Keratinocyte (primary cell): Measurements from ENCODE around the gene FAM83G. TPM values are rescaled to one million over a fixed set of nuclear protein-coding genes. Genes with fewer than 3 reads are reported as not detected.
A peak's percentile ranks its signal among the peaks of the same experiment; 100 is the strongest.
"Not testable (repeated sequence)": the region's sequence is repeated elsewhere in the genome, so short reads cannot be mapped to it uniquely, and the experiment has no call there.

Experiments used
- DNase-seq: peaks from one replicate; pipeline ENCODE4 v3.0.0-alpha.2; 2011; ENCODE audit warnings: low read depth, missing footprints, low spot score
- FAIRE-seq: peaks from 2 replicates; lab custom pipeline; 2011; peaks lifted over from hg19 to GRCh38; lab: Jason Lieb, UNC
- H2AFZ ChIP-seq: 2 replicates; pipeline ENCODE4 v1.6.0; 2012; ENCODE audit warnings: low read length, control low read depth, inconsistent platforms; ENCODE audit not compliant: control insufficient read depth
- H3K27ac ChIP-seq: 2 replicates; pipeline ENCODE4 v1.5.1; 2011; ENCODE audit warnings: low read length; ENCODE audit not compliant: control insufficient read depth, insufficient read depth
- H3K27me3 ChIP-seq: 3 replicates; pipeline ENCODE4 v1.6.0; 2011; ENCODE audit warnings: low read length; ENCODE audit not compliant: control insufficient read depth, insufficient read depth; ENCODE audit errors: extremely low read depth
- H3K36me3 ChIP-seq, 2 experiments: 2 replicates in 1 of 2; 3 replicates in 1 of 2; pipeline ENCODE4 v1.5.1; 2011; ENCODE audit warnings: low read length in 2 of 2, mild to moderate bottlenecking in 1 of 2; ENCODE audit not compliant: control insufficient read depth in 2 of 2, insufficient read depth in 2 of 2; ENCODE audit errors: extremely low read depth in 1 of 2
- H3K4me1 ChIP-seq: 3 replicates; pipeline ENCODE4 v1.5.1; 2011; ENCODE audit warnings: low read length; ENCODE audit not compliant: control insufficient read depth, insufficient read depth; ENCODE audit errors: extremely low read depth
- H3K4me2 ChIP-seq: 3 replicates; pipeline ENCODE4 v1.6.0; 2011; ENCODE audit warnings: low read depth, low read length; ENCODE audit not compliant: control insufficient read depth, insufficient read depth; ENCODE audit errors: extremely low read depth
- H3K4me3 ChIP-seq, 3 experiments: fragments of 200-600 bp in 1 of 3; sonication (generic) in 1 of 3; 2 replicates in 2 of 3; 3 replicates in 1 of 3; pipeline ENCODE4 v1.5.1; 2011 to 2016; ENCODE audit warnings: low read length in 3 of 3, mild to moderate bottlenecking in 3 of 3, control low read depth in 2 of 3, inconsistent platforms in 1 of 3, low read depth in 1 of 3, mixed read lengths in 1 of 3, mixed run types in 1 of 3, moderate library complexity in 1 of 3; ENCODE audit not compliant: control insufficient read depth in 2 of 3, insufficient read depth in 2 of 3; ENCODE audit errors: extremely low read depth in 1 of 3
- H3K79me2 ChIP-seq: 2 replicates; pipeline ENCODE4 v1.6.0; 2012; ENCODE audit warnings: low read length; ENCODE audit not compliant: control insufficient read depth, insufficient read depth
- H3K9ac ChIP-seq: 3 replicates; pipeline ENCODE4 v1.6.0; 2011; ENCODE audit warnings: low read length; ENCODE audit not compliant: control insufficient read depth, insufficient read depth; ENCODE audit errors: extremely low read depth
- H3K9me1 ChIP-seq: 3 replicates; pipeline ENCODE4 v1.6.0; 2011; ENCODE audit warnings: low read length; ENCODE audit not compliant: control insufficient read depth, insufficient read depth; ENCODE audit errors: extremely low read depth
- H3K9me3 ChIP-seq: 2 replicates; pipeline ENCODE4 v1.5.1; 2012; ENCODE audit warnings: low read depth, low read length; ENCODE audit not compliant: control insufficient read depth
- H4K20me1 ChIP-seq: 3 replicates; pipeline ENCODE4 v1.6.0; 2011; ENCODE audit warnings: low read length; ENCODE audit not compliant: control insufficient read depth, insufficient read depth; ENCODE audit errors: extremely low read depth
- CTCF ChIP-seq, 3 experiments: IDR thresholded peaks in 1 of 3; conservative IDR thresholded peaks in 1 of 3; optimal IDR thresholded peaks in 1 of 3; 2 replicates in 2 of 3; 3 replicates in 1 of 3; pipeline versions ENCODE3 to v1.5.1; 2011; ENCODE audit warnings: low read length in 3 of 3, mild to moderate bottlenecking in 3 of 3, moderate library complexity in 2 of 3, control low read depth in 1 of 3, inconsistent platforms in 1 of 3; ENCODE audit not compliant: insufficient read depth in 2 of 3; ENCODE audit errors: extremely low read depth in 1 of 3
- EZH2 ChIP-seq: IDR thresholded peaks from one replicate; pipeline ENCODE4 v1.6.1; 2012; ENCODE audit warnings: inconsistent platforms, mild to moderate bottlenecking, low read length, moderate library complexity
- dilution Hi-C: fragments of 300-500 bp; cut with MboI; formaldehyde crosslinking; loops from one replicate; pipeline ENCODE4 v1.7.0; 2020; ENCODE audit warnings: low sequenced_read_pairs; ENCODE audit not compliant: extremely low pct_ligation_motif_present
- polyA minus RNA-seq, 3 experiments: library from RNA; depleted of rRNA, polyadenylated mRNA; stranded (reverse); fragments of >200 nt; gene quantifications; 1 replicate in 1 of 3; 2 replicates in 1 of 3; 3 replicates in 1 of 3; pipeline ENCODE4 v1.2.3, GENCODE V29; 2011
- polyA plus RNA-seq, 5 experiments: library from polyadenylated mRNA; depleted of rRNA in 3 of 5; stranded (reverse) in 3 of 5; stranded (forward) in 1 of 5; unstranded in 1 of 5; fragments of >200 nt; gene quantifications; 1 replicate in 1 of 5; 2 replicates in 3 of 5; 3 replicates in 1 of 5; pipeline versions ENCODE4 v1.2.1 to v1.2.3, GENCODE V29; 2011 to 2012; ENCODE audit warnings: missing spikeins in 2 of 5, low read depth in 1 of 5, low replicate concordance in 1 of 5

The FAM83G gene
- polyA plus RNA-seq, result 23.2 to 29.8 TPM (median 23.7 TPM) in 3 replicates
- polyA plus RNA-seq (2011; ENCODE audit: low read depth), result 17.7 TPM
- 15.2 and 25.5 TPM in 2 replicates for polyA plus RNA-seq (2011; cell fraction: cytosol; rRNA removed)
- polyA plus RNA-seq (2011; cell fraction: nucleus; rRNA removed), result 57.1 and 69.8 TPM in 2 replicates
- polyA plus RNA-seq (2012; ENCODE audit: low replicate concordance), result 30.2 and 48.6 TPM in 2 replicates
- 29.1 to 51.3 TPM (median 33.1 TPM) in 3 replicates for polyA minus RNA-seq
- polyA minus RNA-seq (2011; cell fraction: cytosol; rRNA and poly(A)+ RNA removed), result 58.1 TPM
- 67.7 and 69.3 TPM in 2 replicates for polyA minus RNA-seq (2011; cell fraction: nucleus; rRNA and poly(A)+ RNA removed)

GRCh38 chr17:19004421-19005136 lies at the start of gene FAM83G:
FAM83G (minus strand) TSS chr17:19004764; CDS start chr17:19004041, 723 bp downstream.
- DNase-seq (no peak), FAIRE-seq (peak; percentile 17)
- H3K27me3 ChIP-seq, result no peaks in the 10 kb centered on the region
- peak within 1 kb of the TSS; percentile 72 to 84 (median 78) for H3K4me3 ChIP-seq
- peaks cover 7 to 21% of the 10 kb centered on the region in 2 experiments for H3K36me3 ChIP-seq
- H3K9ac ChIP-seq, result peak within 1 kb of the TSS; percentile 87
- TF ChIP-seq CTCF (optimal IDR thresholded peaks at IDR 0.05 in 1 of 3, IDR thresholded peaks at IDR 0.05 in 1 of 3, conservative IDR thresholded peaks at IDR 0.05 in 1 of 3; ENCODE audit: extremely low read depth in 1 of 3, insufficient read depth in 2 of 3, low read length in 3 of 3) (no peak), EZH2 (no peak)
- peaks cover 37% of the 10 kb centered on the region for H3K4me1 ChIP-seq
- H4K20me1 ChIP-seq, result peaks cover 5% of the 10 kb centered on the region
- peak within 1 kb of the TSS; percentile 96 for H3K27ac ChIP-seq
- peaks cover under 1% of the 10 kb centered on the region for H3K9me1 ChIP-seq
- H3K4me2 ChIP-seq, result peak within 1 kb of the TSS; percentile 96
- peaks cover 36% of the 10 kb centered on the region for H3K79me2 ChIP-seq
- H3K9me3 ChIP-seq, result no peaks in the 10 kb centered on the region
- peak within 1 kb of the TSS; percentile 13 for H2AFZ ChIP-seq
- dilution Hi-C loops, result no loop called here

- FAIRE-seq, H3K36me3 ChIP-seq, H4K20me1 ChIP-seq, H3K27ac ChIP-seq, H3K9me1 ChIP-seq, H3K4me2 ChIP-seq, H3K79me2 ChIP-seq, dilution Hi-C loops, DNase-seq, H3K9ac ChIP-seq, H3K9me3 ChIP-seq, H3K27me3 ChIP-seq, H3K4me3 ChIP-seq, H3K4me1 ChIP-seq, H2AFZ ChIP-seq: not testable (repeated sequence)
Measured at GRCh38 chr17:19048826-19049225, 44.3 kb upstream of the FAM83G start.

GRCh38 chr17:19047510-19047909 lies 42.9 kb upstream of the FAM83G start:
- H3K9me1 ChIP-seq, dilution Hi-C loops, H3K27ac ChIP-seq, H3K9me3 ChIP-seq, H4K20me1 ChIP-seq, H3K4me1 ChIP-seq, H3K27me3 ChIP-seq, H3K79me2 ChIP-seq, FAIRE-seq, H3K4me3 ChIP-seq, DNase-seq, H3K4me2 ChIP-seq, H3K9ac ChIP-seq, H3K36me3 ChIP-seq, H2AFZ ChIP-seq: not testable (repeated sequence)

GRCh38 chr17:19046782-19047375 lies 42.3 kb upstream of the FAM83G start, which contains the start of gene GRAP:
GRAP (minus strand) TSS chr17:19046957; CDS start chr17:19046926, 31 bp downstream.
- FAIRE-seq, H2AFZ ChIP-seq, H3K79me2 ChIP-seq, H3K4me2 ChIP-seq, H4K20me1 ChIP-seq, H3K36me3 ChIP-seq, H3K9me3 ChIP-seq, H3K4me3 ChIP-seq, H3K27ac ChIP-seq, H3K9ac ChIP-seq, H3K27me3 ChIP-seq, H3K9me1 ChIP-seq, DNase-seq, dilution Hi-C loops, H3K4me1 ChIP-seq: not testable (repeated sequence)
